Esophagus squamous epithelium (tissue), 4 donors: Measurements from ENCODE around the gene EHD3.

Source experiments
- POLR2A ChIP-seq, 4 donors: fragments of 450-650 bp; IDR thresholded peaks; one replicate each; pipeline ENCODE4 v1.6.1; 2017; ENCODE audit warnings: antibody characterized with exemption in 4 of 4, mild to moderate bottlenecking in 4 of 4, moderate library complexity in 3 of 4
- TF ChIP-seq, protein P1 (sequence below), 6 experiments: fragments of 450-650 bp in 4 of 6; fragments of 200-600 bp in 2 of 6; sonication (generic) in 2 of 6; IDR thresholded peaks; one replicate each; pipeline ENCODE4 v1.5.1; 2016 to 2019; ENCODE audit warnings: antibody characterized with exemption in 6 of 6, mild to moderate bottlenecking in 4 of 6, moderate library complexity in 4 of 6

DNA sequence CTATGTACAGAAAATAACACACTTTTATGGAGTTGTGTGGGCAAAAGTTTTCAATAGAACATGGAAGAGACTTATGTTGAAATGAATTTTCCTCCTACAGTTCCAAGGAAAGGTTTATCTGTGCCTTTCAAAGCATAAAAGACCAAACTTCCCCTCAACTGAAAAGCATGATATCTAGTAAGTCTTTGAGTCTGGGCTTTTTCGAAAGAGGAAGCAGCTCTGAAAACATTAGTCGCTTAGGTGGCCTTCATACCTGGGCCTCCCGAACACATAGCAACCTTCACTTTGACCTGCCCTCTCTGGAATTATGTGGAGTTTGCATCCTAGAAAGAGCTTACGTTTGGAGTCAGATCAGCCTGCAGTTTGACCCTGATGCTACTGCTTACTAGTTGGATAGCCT is 11.9 kb upstream of the EHD3 start:
- TF ChIP-seq, protein P1, sequence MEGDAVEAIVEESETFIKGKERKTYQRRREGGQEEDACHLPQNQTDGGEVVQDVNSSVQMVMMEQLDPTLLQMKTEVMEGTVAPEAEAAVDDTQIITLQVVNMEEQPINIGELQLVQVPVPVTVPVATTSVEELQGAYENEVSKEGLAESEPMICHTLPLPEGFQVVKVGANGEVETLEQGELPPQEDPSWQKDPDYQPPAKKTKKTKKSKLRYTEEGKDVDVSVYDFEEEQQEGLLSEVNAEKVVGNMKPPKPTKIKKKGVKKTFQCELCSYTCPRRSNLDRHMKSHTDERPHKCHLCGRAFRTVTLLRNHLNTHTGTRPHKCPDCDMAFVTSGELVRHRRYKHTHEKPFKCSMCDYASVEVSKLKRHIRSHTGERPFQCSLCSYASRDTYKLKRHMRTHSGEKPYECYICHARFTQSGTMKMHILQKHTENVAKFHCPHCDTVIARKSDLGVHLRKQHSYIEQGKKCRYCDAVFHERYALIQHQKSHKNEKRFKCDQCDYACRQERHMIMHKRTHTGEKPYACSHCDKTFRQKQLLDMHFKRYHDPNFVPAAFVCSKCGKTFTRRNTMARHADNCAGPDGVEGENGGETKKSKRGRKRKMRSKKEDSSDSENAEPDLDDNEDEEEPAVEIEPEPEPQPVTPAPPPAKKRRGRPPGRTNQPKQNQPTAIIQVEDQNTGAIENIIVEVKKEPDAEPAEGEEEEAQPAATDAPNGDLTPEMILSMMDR (IDR thresholded peaks at IDR 0.05), result no peak
- no peak for TF ChIP-seq POLR2A (IDR thresholded peaks at IDR 0.05)
